Endothelial cell of umbilical vein (primary cell): ENCODE data around the gene PLXNA4. TPM values are rescaled to one million over a fixed set of nuclear protein-coding genes. Genes with fewer than 3 reads are reported as not detected.

Experiments used
- BruUV-seq: library from RNA; stranded (reverse); fragments of 400-500 nt; replicated peaks from 2 replicates; lab custom pipeline; 2021; lab: Mats Ljungman, UMichigan
- CTCF ChIA-PET: fragments of 300-600, 350-600 bp; sonication (Branson Sonifier 250); formaldehyde crosslinking; loops from one replicate; lab custom pipeline; 2021; ENCODE audit warnings: antibody characterized with exemption, inconsistent platforms; lab: Charles Lee
- POLR2A ChIA-PET: fragments of 300-600, 350-600 bp; sonication (Branson Sonifier 250); formaldehyde crosslinking; loops from one replicate; lab custom pipeline; 2021; ENCODE audit warnings: antibody characterized with exemption, inconsistent platforms; lab: Charles Lee
- DNase-seq: peaks from one replicate; pipeline ENCODE4 v3.0.0-alpha.2; 2011; ENCODE audit warnings: low read depth, low spot score
- FAIRE-seq: peaks from 2 replicates; lab custom pipeline; 2011; peaks lifted over from hg19 to GRCh38; lab: Jason Lieb, UNC
- H2AFZ ChIP-seq: 2 replicates; pipeline ENCODE4 v1.6.0; 2012; ENCODE audit warnings: low read depth, low read length, control low read depth, inconsistent platforms
- H3K27ac ChIP-seq: 2 replicates; pipeline ENCODE4 v1.5.1; 2011; ENCODE audit warnings: low read depth, mild to moderate bottlenecking, control low read depth, low read length, moderate library complexity; ENCODE audit not compliant: insufficient read depth
- H3K27me3 ChIP-seq, 2 experiments: 2 replicates each; pipeline versions ENCODE4 v1.6.0 to v1.6.1; 2011; ENCODE audit warnings: low read length in 2 of 2, mixed read lengths in 1 of 2; ENCODE audit not compliant: control insufficient read depth in 2 of 2, insufficient read depth in 2 of 2
- H3K36me3 ChIP-seq, 2 experiments: 2 replicates in 1 of 2; 3 replicates in 1 of 2; pipeline ENCODE4 v1.5.1; 2011; ENCODE audit warnings: low read length in 2 of 2, mild to moderate bottlenecking in 1 of 2, moderate library complexity in 1 of 2; ENCODE audit not compliant: control insufficient read depth in 2 of 2, insufficient read depth in 2 of 2; ENCODE audit errors: extremely low read depth in 1 of 2
- H3K4me1 ChIP-seq: 3 replicates; pipeline ENCODE4 v1.5.1; 2011; ENCODE audit warnings: mild to moderate bottlenecking, low read length; ENCODE audit not compliant: control insufficient read depth, insufficient read depth; ENCODE audit errors: extremely low read depth
- H3K4me2 ChIP-seq: 2 replicates; pipeline ENCODE4 v1.6.1; 2011; ENCODE audit warnings: low read length, control low read depth, mixed read lengths; ENCODE audit not compliant: insufficient read depth
- H3K4me3 ChIP-seq, 3 experiments: fragments of 200-600 bp in 1 of 3; sonication (generic), shearing (Covaris generic) in 1 of 3; replicated peaks in 1 of 3; 2 replicates each; pipeline ENCODE4 v1.5.1; 2011 to 2016; ENCODE audit warnings: control low read depth in 3 of 3, low read length in 3 of 3, mild to moderate bottlenecking in 2 of 3, inconsistent platforms in 1 of 3, low read depth in 1 of 3, moderate library complexity in 1 of 3; ENCODE audit not compliant: insufficient read depth in 1 of 3
- H3K79me2 ChIP-seq: 2 replicates; pipeline ENCODE4 v1.6.0; 2012; ENCODE audit warnings: low read length, inconsistent platforms; ENCODE audit not compliant: control insufficient read depth, insufficient read depth
- H3K9ac ChIP-seq: replicated peaks from 2 replicates; pipeline ENCODE3; 2011; ENCODE audit warnings: low read length, control low read depth; ENCODE audit not compliant: insufficient read depth; ENCODE audit errors: extremely low read depth
- H3K9me1 ChIP-seq: replicated peaks from 3 replicates; pipeline ENCODE4 v1.6.0; 2011; ENCODE audit warnings: mild to moderate bottlenecking, low read length; ENCODE audit not compliant: control insufficient read depth, insufficient read depth; ENCODE audit errors: extremely low read depth
- H3K9me3 ChIP-seq: replicated peaks from 2 replicates; pipeline ENCODE4 v1.5.1; 2012; ENCODE audit warnings: low read length, inconsistent platforms; ENCODE audit not compliant: control insufficient read depth, insufficient read depth
- H4K20me1 ChIP-seq: replicated peaks from 2 replicates; pipeline ENCODE3; 2011; ENCODE audit warnings: mild to moderate bottlenecking, low read length; ENCODE audit not compliant: control insufficient read depth, insufficient read depth; ENCODE audit errors: extremely low read depth
- EZH2 ChIP-seq: IDR thresholded peaks from 2 replicates; pipeline ENCODE4 v1.6.1; 2012; ENCODE audit warnings: borderline replicate concordance, low read depth, mild to moderate bottlenecking, moderate library complexity, low read length, inconsistent platforms; ENCODE audit not compliant: severe bottlenecking
- FOS ChIP-seq: IDR thresholded peaks from 2 replicates; pipeline ENCODE4 v1.6.1; 2011; ENCODE audit warnings: mild to moderate bottlenecking, low read length, moderate library complexity, borderline replicate concordance; ENCODE audit not compliant: insufficient read depth
- GATA2 ChIP-seq: IDR thresholded peaks from 2 replicates; pipeline ENCODE4 v1.7.0; 2011; ENCODE audit warnings: low read depth, mild to moderate bottlenecking, moderate library complexity, mixed read lengths, low read length; ENCODE audit not compliant: insufficient read length, insufficient read depth
- JUN ChIP-seq: IDR thresholded peaks from 2 replicates; pipeline ENCODE4 v1.6.1; 2011; ENCODE audit warnings: borderline replicate concordance, low read depth; ENCODE audit not compliant: insufficient read length, insufficient read depth
- MYC ChIP-seq: IDR thresholded peaks from one replicate; pipeline ENCODE4 v1.6.1; 2011; ENCODE audit warnings: mild to moderate bottlenecking, low read depth, low read length
- POLR2A ChIP-seq: IDR thresholded peaks from 2 replicates; pipeline ENCODE4 v1.6.1; 2012; ENCODE audit warnings: low read depth, mild to moderate bottlenecking, control low read depth, low read length
- POLR2AphosphoS5 ChIP-seq: IDR thresholded peaks from 2 replicates; pipeline ENCODE4 v1.6.1; 2012; ENCODE audit warnings: low read depth, mild to moderate bottlenecking, control low read depth, low read length, moderate library complexity; ENCODE audit not compliant: insufficient read depth
- dilution Hi-C: fragments of 300-500 bp; cut with MboI; formaldehyde crosslinking; loops from one replicate; pipeline ENCODE4 v1.15.0; 2019; ENCODE audit warnings: low sequenced_read_pairs; ENCODE audit not compliant: extremely low pct_ligation_motif_present
- intact Hi-C: fragments of 100-400 bp; cut with micrococcal nuclease; formaldehyde crosslinking; loops from one replicate; pipeline ENCODE4 v1.10.0; 2022
- polyA plus RNA-seq, 4 experiments: library from polyadenylated mRNA; depleted of rRNA in 3 of 4; stranded (reverse) in 3 of 4; unstranded in 1 of 4; fragments of >200 nt; gene quantifications; 2 replicates each; pipeline versions ENCODE4 v1.2.1 to v1.2.3, GENCODE V29; 2011 to 2012; ENCODE audit warnings: missing spikeins in 1 of 4
- total RNA-seq: library from RNA; stranded (reverse); gene quantifications from 2 replicates; pipeline ENCODE4 v1.2.3, GENCODE V29; 2021
- TF ChIP-seq, protein P1 (sequence below): IDR thresholded peaks from 2 replicates; pipeline ENCODE4 v1.6.1; 2011; ENCODE audit not compliant: insufficient read depth, insufficient read length
- TF ChIP-seq, protein P2 (sequence below), 2 donors: IDR thresholded peaks; 1 replicate in 1 of 2; 2 replicates in 1 of 2; pipeline ENCODE4 v1.5.1; 2011; ENCODE audit warnings: low read length in 2 of 2, mild to moderate bottlenecking in 2 of 2, moderate library complexity in 2 of 2, control low read depth in 1 of 2, inconsistent platforms in 1 of 2, low read depth in 1 of 2; ENCODE audit not compliant: insufficient read depth in 1 of 2; ENCODE audit errors: extremely low read depth in 1 of 2

PLXNA4 gene
- total and polyA plus RNA-seq, 2 donors (not counting 3 experiments of a cell fraction or from before 2014, with no cell fraction given), result 12.1 to 20.4 TPM

DNA sequence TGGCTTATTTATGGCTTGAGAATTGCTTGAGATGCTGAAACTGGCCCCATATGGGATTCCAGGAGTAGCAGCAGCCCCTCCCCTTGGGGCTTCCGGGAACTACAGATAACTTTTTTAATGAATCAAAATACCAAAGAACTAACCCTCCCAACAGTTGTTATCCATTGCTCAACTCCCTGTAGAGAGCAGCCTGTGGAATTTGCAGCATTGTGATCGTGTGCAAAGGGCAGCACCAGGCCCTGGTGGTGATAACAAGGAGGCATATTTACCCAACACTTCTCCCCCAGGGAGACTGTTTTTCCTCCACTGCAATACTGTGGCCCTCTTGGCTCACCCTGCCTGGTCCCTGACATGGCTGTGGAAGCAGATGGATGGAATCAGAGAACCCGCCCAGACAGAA is 196.2 kb downstream of the PLXNA4 start:
- no peaks in the 10 kb centered on the region for H3K27me3 ChIP-seq
- H3K9me3 ChIP-seq, result no peaks in the 10 kb centered on the region
- BruUV-seq, result no TSS peak
- H3K4me3 ChIP-seq, result no peak overlapping the region
- DNase-seq, result no peak
- H4K20me1 ChIP-seq, result no peaks in the 10 kb centered on the region
- H3K27ac ChIP-seq, result no peak overlapping the region
- intact Hi-C loops (no loop called here), dilution Hi-C loops (no loop called here)
- TF ChIP-seq, protein P1, sequence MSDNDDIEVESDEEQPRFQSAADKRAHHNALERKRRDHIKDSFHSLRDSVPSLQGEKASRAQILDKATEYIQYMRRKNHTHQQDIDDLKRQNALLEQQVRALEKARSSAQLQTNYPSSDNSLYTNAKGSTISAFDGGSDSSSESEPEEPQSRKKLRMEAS, result no peak
- TF ChIP-seq, protein P2, sequence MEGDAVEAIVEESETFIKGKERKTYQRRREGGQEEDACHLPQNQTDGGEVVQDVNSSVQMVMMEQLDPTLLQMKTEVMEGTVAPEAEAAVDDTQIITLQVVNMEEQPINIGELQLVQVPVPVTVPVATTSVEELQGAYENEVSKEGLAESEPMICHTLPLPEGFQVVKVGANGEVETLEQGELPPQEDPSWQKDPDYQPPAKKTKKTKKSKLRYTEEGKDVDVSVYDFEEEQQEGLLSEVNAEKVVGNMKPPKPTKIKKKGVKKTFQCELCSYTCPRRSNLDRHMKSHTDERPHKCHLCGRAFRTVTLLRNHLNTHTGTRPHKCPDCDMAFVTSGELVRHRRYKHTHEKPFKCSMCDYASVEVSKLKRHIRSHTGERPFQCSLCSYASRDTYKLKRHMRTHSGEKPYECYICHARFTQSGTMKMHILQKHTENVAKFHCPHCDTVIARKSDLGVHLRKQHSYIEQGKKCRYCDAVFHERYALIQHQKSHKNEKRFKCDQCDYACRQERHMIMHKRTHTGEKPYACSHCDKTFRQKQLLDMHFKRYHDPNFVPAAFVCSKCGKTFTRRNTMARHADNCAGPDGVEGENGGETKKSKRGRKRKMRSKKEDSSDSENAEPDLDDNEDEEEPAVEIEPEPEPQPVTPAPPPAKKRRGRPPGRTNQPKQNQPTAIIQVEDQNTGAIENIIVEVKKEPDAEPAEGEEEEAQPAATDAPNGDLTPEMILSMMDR (IDR thresholded peaks at IDR 0.05; ENCODE audit: extremely low read depth in 1 of 2, insufficient read depth in 1 of 2, low read depth in 1 of 2, low read length in 2 of 2), result no peak
- TF ChIP-seq MYC, result no peak
- TF ChIP-seq POLR2A, result no peak
- no peak for TF ChIP-seq EZH2
- no peak for TF ChIP-seq POLR2AphosphoS5
- no peak for TF ChIP-seq FOS
- no peak for TF ChIP-seq GATA2
- TF ChIP-seq JUN, result no peak
- peaks cover 3% of the 10 kb centered on the region for H3K4me1 ChIP-seq
- no peak overlapping the region for H3K9ac ChIP-seq
- no peak overlapping the region for H2AFZ ChIP-seq
- H3K4me2 ChIP-seq, result no peak overlapping the region
- CTCF ChIA-PET, result no interaction called here
- no peaks in the 10 kb centered on the region for H3K79me2 ChIP-seq
- no peak for FAIRE-seq
- no peaks in the 10 kb centered on the region for H3K36me3 ChIP-seq
- POLR2A ChIA-PET, result no interaction called here
- H3K9me1 ChIP-seq, result no peaks in the 10 kb centered on the region
